ENCODE results near the gene ATP11B.

GRCh38 chr3:182787302-182788036 is 5.8 kb upstream of the ATP11B start:
- TF ChIP-seq CTCF (IDR thresholded peaks at IDR 0.05; ENCODE audit: insufficient read depth, low read depth, low read length) (no peak), EZH2 (IDR thresholded peaks at IDR 0.05; ENCODE audit: insufficient read depth, low read length) (no peak)
